Dedifferentiated amniotic fluid mesenchymal stem cell (primary cell): ENCODE results near the gene PRUNE1.
A peak's percentile ranks its signal among the peaks of the same experiment; 100 is the strongest.

Experiments used
- DNase-seq: peaks from one replicate; pipeline ENCODE4 v3.0.0-alpha.2; 2016; ENCODE audit errors: extremely low spot score

Gene PRUNE1

GRCh38 chr1:150979092-150980056 lies 28.9 kb upstream of the PRUNE1 start:
- DNase-seq, result peak; percentile 92

- DNase-seq, result no peak
These were observed 27.0 kb upstream of the PRUNE1 start for GRCh38 chr1:150981177-150981804.

DNA sequence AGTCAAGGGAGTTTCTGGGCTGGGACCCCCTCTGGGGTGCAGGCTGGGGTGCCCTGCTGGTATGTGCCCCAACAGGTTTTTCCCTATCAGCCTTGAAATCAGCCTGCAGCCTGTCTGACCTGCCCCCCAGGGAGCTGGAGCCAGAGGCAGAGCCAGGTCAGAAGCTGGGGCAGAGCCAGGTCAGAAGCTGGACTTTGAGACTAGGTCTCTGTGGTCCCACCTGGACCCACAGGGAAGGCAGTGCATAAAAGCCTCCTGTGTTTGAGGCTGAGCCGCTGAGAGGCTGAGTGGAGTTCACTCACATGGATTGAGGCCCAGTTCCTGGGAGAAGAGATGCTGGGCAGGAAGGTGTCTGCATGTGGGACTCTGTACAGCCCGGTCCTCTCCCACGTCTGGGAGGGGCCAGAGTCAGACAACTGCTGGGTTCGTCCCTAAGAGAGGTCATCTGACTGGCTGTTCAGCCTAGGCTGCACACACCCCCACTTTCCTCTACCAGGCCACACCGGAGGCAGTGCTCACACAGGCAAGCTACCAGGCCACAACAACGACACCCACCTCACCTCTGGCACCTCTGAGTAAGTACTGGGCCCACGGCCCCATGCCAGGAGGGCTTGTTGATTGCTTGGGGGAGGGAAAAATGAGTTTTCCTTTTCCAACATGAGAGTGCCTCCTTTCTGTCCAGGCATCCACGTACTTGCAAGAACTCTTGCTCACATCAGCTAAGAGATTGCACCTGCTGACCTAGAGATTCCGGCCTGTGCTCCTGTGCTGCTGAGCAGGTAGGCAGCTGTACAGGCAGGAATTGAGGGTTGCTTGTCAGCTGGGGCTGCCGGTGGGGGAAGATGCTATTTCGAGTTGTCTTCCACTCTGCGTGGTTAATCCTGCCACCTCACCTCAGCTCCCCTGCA lies 26.2 kb upstream of the PRUNE1 start, which contains the start of gene ANXA9:
ANXA9 (plus strand) TSS at position 488 of the 908 bp plus-strand sequence. CDS start 814 bp downstream, outside the sequence.
- no peak for DNase-seq

- no peak for DNase-seq
These were observed 22.9 kb upstream of the PRUNE1 start for GRCh38 chr1:150985179-150985825.

DNA sequence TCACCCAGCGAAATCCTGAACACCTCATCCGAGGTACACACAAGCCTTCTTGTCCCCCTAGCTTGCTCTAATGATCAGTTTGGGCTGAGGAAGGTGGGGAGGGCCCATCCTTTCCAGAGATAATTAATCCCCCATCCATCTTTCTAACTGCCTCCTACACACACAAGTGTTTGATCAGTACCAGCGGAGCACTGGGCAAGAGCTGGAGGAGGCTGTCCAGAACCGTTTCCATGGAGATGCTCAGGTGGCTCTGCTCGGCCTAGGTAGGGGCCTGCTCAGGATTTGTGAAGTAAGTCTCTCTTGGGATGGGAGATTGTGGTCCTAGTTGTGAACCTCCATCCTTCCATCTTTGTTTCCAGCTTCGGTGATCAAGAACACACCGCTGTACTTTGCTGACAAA lies 20.3 kb upstream of the PRUNE1 start:
- DNase-seq, result no peak

- no peak for DNase-seq
These were observed 15.6 kb upstream of the PRUNE1 start for GRCh38 chr1:150992626-150993025.

DNA sequence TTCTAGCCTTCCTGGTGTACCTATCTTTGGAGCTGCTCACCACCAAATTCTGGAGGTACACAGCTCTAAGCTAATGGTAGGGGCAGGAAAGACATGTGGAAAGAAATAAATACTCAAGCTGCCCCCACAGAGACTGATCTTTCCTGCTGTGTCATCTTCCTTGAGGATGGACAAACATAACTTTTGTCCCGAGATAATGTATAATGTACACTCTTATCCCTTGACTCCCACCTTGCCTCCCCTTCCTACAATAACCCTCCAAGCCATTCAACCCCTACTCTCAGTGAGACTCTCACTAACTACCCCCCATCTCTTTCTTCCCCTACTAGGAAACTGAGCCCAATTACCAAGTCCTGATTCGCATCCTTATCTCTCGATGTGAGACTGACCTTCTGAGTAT lies 14.0 kb upstream of the PRUNE1 start:
- DNase-seq, result no peak

- DNase-seq, result no peak
These were observed 12.8 kb upstream of the PRUNE1 start for GRCh38 chr1:150995460-150995859.

DNA sequence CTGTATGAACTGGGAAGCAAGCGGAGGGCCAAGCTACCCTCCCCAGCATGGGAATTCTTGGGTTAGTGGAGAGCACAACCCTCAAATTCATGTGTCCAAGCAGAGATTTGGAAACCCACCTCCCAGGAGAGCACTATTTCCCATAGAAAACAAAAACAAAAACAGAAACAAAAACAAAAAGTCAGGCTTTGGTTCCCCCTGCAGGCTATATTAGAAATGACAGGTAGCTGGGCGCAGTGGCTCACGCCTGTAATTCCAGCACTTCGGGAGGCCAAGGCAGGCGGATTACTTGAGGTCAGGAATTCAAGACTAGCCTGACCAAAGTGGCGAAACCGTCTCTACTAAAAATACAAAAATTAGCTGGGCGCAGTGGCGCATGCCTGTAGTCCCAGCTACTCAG lies 12.4 kb upstream of the PRUNE1 start:
- DNase-seq, result no peak

- DNase-seq, result no peak
These were observed 10.9 kb upstream of the PRUNE1 start for GRCh38 chr1:150997126-150997872.

DNA sequence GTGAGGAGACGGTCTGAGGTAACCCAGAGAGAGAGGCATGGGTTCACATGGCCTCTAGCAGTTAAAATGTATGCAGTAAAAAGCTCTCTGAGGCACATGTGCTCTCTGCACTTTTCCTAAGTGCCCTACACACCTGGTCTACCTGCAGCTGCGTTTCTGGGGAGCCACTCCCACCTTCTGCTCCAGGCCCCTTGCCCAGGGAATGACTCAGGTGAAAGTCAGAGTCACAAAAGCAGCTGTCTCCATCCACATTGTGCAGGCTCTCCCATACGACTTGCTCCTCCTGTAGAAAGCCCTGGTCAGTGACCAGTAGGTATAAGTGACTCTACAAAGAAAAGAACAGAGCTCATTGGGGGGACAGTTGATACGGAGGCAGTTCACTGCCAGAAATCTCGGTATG lies 10.3 kb upstream of the PRUNE1 start:
- no peak for DNase-seq

GRCh38 chr1:150999051-150999674 lies 9.1 kb upstream of the PRUNE1 start:
- no peak for DNase-seq

- no peak for DNase-seq
These were observed 8.3 kb upstream of the PRUNE1 start for GRCh38 chr1:150999926-151000325.

DNA sequence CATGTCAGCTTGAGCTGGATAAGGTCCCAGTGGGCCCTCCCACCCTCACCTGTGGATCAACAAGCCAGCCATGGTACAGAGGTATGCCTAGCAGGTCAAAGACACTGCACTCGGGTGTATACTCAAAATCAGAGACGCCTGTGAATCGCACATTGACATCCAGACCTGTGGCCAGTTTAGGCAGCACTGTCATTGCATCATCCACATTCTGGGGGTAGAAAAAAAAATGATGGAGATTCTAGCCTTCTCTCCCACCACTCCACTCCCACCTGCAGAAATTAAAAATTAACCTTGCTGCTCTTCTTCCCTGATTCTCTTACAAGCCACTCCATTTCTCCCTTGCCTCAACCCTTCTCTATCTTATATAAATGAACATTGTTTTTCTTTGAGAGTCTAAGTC lies 7.8 kb upstream of the PRUNE1 start:
- no peak for DNase-seq

GRCh38 chr1:151001602-151002001 lies 6.6 kb upstream of the PRUNE1 start:
- DNase-seq, result no peak

GRCh38 chr1:151002051-151002450 lies 6.2 kb upstream of the PRUNE1 start:
- no peak for DNase-seq

DNA sequence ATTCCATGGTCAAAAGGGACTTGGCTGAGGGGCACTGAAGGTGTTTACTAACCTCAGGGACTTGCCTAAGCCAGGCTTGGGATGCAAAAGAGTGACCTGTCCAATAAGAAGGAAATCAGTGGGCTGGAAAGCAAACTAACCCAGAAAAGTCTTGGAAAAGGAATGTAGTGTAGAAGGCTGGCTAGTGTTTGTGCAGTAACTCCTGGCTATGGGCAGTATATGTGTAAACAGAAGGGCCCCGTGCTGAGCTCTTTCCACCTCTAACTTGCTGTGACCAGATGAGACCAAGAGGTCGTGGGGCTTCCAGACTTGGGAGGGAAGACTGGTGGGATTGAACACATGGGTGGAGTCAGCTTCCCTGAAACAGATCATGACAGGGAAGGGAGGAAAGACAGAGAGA lies 5.6 kb upstream of the PRUNE1 start:
- DNase-seq, result no peak

DNA sequence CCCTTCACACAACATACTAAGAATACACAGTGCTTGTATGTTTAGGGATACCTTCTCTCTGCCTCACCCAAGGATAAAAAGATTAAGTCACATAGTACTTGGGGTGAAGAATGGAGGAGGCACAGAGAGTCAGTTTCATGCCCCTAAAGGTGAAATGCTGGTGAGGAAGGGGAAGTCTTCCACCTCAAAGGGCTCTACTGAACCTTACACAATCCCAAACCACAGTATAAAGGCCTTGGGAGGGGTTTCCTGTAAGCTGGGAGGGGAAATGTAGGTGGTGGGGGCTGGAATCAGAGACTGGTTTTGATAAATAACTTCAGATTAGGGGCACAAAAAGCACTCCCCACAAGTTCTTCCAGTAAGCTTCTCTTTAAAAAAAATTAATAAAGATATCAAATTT lies 5.1 kb upstream of the PRUNE1 start:
- no peak for DNase-seq

DNA sequence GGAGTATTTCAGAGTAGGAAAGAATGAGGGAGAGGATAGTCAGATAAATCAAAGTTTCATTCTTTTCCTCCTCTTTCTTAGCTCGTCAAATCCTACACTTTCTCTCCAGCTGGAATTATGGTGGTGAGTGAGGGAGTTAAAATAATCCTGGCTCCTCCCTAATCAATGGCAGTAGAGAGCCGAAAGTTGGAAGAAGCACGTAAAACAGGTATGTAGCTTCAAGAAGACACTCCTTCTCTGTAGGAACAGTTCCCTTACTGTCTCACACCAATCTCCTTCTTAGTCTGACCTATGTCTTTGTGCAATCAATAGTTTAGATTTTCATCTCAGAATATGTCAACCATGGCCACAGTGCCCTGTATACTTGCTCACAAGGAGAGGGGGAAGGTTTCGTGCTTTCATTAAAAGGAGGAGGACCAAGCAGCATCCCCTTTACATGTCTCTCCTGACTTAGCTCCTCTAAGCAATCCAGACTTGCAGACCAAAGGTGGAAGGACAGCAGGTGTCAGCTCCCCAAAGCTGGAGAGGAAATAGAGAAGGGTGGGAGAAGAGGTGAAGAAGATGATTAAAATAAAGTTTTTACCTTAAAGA lies 2.4 kb upstream of the PRUNE1 start:
- no peak for DNase-seq
